DOHH2 (cell line): ENCODE data around the gene CLCA2.

Experiments
- EZH2phosphoT487 ChIP-seq: fragments of 200-600 bp; sonication (generic); IDR thresholded peaks from 2 replicates; pipeline ENCODE4 v1.6.1; 2017; ENCODE audit warnings: borderline replicate concordance, mild to moderate bottlenecking, antibody characterized with exemption, low read length, moderate library complexity, mixed read lengths
- TF ChIP-seq, protein P1 (sequence below): fragments of 200-600 bp; sonication (generic); IDR thresholded peaks from one replicate; pipeline ENCODE4 v1.5.1; 2014; ENCODE audit warnings: antibody characterized with exemption, mild to moderate bottlenecking, low read depth, low read length; ENCODE audit not compliant: poor library complexity, severe bottlenecking

DNA sequence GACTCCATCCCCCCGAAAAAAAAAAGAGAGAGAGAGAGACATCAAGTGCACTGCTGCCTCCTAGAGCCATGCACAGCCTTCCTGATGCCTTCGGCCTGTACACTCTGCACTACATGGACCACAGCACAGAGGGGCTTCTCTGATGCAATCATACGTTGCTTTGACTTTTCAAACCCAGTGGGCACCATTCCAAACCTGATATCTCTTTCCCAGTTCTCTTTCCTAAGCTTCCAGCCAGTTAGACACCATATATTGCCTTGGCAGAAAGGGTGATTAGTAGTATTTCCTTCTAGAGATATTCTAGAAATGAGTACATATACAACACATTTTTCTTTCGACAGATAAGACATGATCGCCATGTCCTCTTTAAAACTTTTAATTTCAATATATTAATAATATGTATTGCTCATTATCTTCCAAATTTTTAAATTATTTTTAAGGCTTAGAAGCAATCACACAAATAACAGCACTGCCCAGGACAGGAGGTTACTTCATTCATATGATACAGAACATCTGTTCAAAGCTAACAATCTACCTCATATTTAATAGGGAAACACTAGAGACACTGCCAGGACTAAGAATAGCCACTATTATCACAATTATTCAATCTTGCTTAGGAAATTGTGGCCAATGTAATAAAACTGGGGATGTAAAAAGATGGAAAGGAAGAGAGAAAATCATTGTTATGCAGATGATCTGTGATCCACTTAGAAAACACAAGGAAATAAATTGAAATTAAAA lies 54.6 kb downstream of the CLCA2 start:
- TF ChIP-seq, protein P1, sequence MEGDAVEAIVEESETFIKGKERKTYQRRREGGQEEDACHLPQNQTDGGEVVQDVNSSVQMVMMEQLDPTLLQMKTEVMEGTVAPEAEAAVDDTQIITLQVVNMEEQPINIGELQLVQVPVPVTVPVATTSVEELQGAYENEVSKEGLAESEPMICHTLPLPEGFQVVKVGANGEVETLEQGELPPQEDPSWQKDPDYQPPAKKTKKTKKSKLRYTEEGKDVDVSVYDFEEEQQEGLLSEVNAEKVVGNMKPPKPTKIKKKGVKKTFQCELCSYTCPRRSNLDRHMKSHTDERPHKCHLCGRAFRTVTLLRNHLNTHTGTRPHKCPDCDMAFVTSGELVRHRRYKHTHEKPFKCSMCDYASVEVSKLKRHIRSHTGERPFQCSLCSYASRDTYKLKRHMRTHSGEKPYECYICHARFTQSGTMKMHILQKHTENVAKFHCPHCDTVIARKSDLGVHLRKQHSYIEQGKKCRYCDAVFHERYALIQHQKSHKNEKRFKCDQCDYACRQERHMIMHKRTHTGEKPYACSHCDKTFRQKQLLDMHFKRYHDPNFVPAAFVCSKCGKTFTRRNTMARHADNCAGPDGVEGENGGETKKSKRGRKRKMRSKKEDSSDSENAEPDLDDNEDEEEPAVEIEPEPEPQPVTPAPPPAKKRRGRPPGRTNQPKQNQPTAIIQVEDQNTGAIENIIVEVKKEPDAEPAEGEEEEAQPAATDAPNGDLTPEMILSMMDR: no peak
- no peak for TF ChIP-seq EZH2phosphoT487
